GM19395 (cell line): ENCODE data around the gene PLBD2.

Experiments
- ATAC-seq: cut with Tn5 transposase; IDR thresholded peaks from one replicate; pipeline ENCODE4 v1.9.1; 2021; ENCODE audit warnings: mild to moderate bottlenecking, moderate library complexity; ENCODE audit not compliant: unreplicated experiment

Gene PLBD2

GRCh38 chr12:113439301-113439597, 80.9 kb downstream of the PLBD2 start:
- ATAC-seq: no peak

GRCh38 chr12:113439606-113440030, 81.2 kb downstream of the PLBD2 start:
- ATAC-seq: no peak

- ATAC-seq: no peak
These were observed 81.9 kb downstream of the PLBD2 start for GRCh38 chr12:113440336-113440735.
